DOHH2 (cell line): ENCODE data around the gene DGKZ.

Experiments used
- EZH2phosphoT487 ChIP-seq: fragments of 200-600 bp; sonication (generic); IDR thresholded peaks from 2 replicates; pipeline ENCODE4 v1.6.1; 2017; ENCODE audit warnings: borderline replicate concordance, mild to moderate bottlenecking, antibody characterized with exemption, low read length, moderate library complexity, mixed read lengths
- TF ChIP-seq, protein P1 (sequence below): fragments of 200-600 bp; sonication (generic); IDR thresholded peaks from one replicate; pipeline ENCODE4 v1.5.1; 2014; ENCODE audit warnings: antibody characterized with exemption, mild to moderate bottlenecking, low read depth, low read length; ENCODE audit not compliant: poor library complexity, severe bottlenecking

- TF ChIP-seq, protein P1, sequence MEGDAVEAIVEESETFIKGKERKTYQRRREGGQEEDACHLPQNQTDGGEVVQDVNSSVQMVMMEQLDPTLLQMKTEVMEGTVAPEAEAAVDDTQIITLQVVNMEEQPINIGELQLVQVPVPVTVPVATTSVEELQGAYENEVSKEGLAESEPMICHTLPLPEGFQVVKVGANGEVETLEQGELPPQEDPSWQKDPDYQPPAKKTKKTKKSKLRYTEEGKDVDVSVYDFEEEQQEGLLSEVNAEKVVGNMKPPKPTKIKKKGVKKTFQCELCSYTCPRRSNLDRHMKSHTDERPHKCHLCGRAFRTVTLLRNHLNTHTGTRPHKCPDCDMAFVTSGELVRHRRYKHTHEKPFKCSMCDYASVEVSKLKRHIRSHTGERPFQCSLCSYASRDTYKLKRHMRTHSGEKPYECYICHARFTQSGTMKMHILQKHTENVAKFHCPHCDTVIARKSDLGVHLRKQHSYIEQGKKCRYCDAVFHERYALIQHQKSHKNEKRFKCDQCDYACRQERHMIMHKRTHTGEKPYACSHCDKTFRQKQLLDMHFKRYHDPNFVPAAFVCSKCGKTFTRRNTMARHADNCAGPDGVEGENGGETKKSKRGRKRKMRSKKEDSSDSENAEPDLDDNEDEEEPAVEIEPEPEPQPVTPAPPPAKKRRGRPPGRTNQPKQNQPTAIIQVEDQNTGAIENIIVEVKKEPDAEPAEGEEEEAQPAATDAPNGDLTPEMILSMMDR: no peak
- TF ChIP-seq EZH2phosphoT487: no peak
Observed at GRCh38 chr11:46373787-46374740, 26.8 kb downstream of the DGKZ start.
